HEK293 (cell line): Measurements from ENCODE around the gene HIPK1.

ENCODE experiments used
- CTCF ChIP-seq: fragments of 450-650 bp; formaldehyde crosslinking; IDR thresholded peaks from 2 replicates; pipeline ENCODE4 v1.5.1; 2016; ENCODE audit warnings: missing biosample characterization, missing genetic modification characterization
- FEZF1 ChIP-seq: fragments of 450-650 bp; formaldehyde crosslinking; IDR thresholded peaks from 2 replicates; pipeline ENCODE4 v1.5.1; 2016; ENCODE audit warnings: missing biosample characterization, missing genetic modification characterization
- GFI1B ChIP-seq: fragments of 450-650 bp; formaldehyde crosslinking; IDR thresholded peaks from 2 replicates; pipeline ENCODE4 v1.5.1; 2016; ENCODE audit warnings: missing biosample characterization, missing genetic modification characterization
- ZBTB21 ChIP-seq: fragments of 450-650 bp; formaldehyde crosslinking; IDR thresholded peaks from 2 replicates; pipeline ENCODE4 v1.5.1; 2017; ENCODE audit warnings: missing biosample characterization, missing genetic modification characterization
- ZFP37 ChIP-seq: fragments of 450-650 bp; formaldehyde crosslinking; IDR thresholded peaks from 2 replicates; pipeline ENCODE4 v1.5.1; 2016; ENCODE audit warnings: missing biosample characterization, missing genetic modification characterization
- ZNF24 ChIP-seq: fragments of 450-650 bp; formaldehyde crosslinking; IDR thresholded peaks from 2 replicates; pipeline ENCODE4 v1.5.1; 2016; ENCODE audit warnings: missing biosample characterization, missing genetic modification characterization
- ZNF518A ChIP-seq: fragments of 450-650 bp; formaldehyde crosslinking; conservative IDR thresholded peaks from 2 replicates; pipeline ENCODE4 v1.5.1; 2016; ENCODE audit warnings: low read depth, missing biosample characterization, missing genetic modification characterization
- ZNF785 ChIP-seq: fragments of 450-650 bp; formaldehyde crosslinking; IDR thresholded peaks from 2 replicates; pipeline ENCODE4 v1.5.1; 2016; ENCODE audit warnings: missing biosample characterization, missing genetic modification characterization
- ZNF830 ChIP-seq: fragments of 450-650 bp; IDR thresholded peaks from 2 replicates; pipeline ENCODE4 v1.5.0; 2018; ENCODE audit warnings: missing biosample characterization, missing genetic modification characterization, low read depth, mild to moderate bottlenecking, moderate library complexity
- TF ChIP-seq, protein P1 (sequence below): fragments of 450-650 bp; formaldehyde crosslinking; IDR thresholded peaks from 2 replicates; pipeline ENCODE4 v1.5.1; 2016; ENCODE audit warnings: missing biosample characterization, missing genetic modification characterization

GRCh38 chr1:113891631-113892220 is 37.4 kb upstream of the HIPK1 start:
- TF ChIP-seq ZNF785 (tag by site-specific recombination): no peak
- TF ChIP-seq ZBTB21: no peak
- TF ChIP-seq GFI1B (tag by site-specific recombination): no peak
- TF ChIP-seq CTCF (tag by site-specific recombination): no peak
- no peak for TF ChIP-seq ZFP37 (tag by site-specific recombination)
- no peak for TF ChIP-seq ZNF518A (tag by site-specific recombination)
- TF ChIP-seq, protein P1, sequence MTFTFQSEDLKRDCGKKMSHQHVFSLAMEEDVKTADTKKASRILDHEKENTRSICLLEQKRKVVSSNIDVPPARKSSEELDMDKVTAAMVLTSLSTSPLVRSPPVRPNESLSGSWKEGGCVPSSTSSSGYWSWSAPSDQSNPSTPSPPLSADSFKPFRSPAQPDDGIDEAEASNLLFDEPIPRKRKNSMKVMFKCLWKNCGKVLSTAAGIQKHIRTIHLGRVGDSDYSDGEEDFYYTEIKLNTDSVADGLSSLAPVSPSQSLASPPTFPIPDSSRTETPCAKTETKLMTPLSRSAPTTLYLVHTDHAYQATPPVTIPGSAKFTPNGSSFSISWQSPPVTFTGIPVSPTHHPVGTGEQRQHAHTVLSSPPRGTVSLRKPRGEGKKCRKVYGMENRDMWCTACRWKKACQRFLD (tag by site-specific recombination): no peak
- no peak for TF ChIP-seq ZNF24 (tag by site-specific recombination)
- TF ChIP-seq ZNF830 (tag by site-specific recombination): no peak
- no peak for TF ChIP-seq FEZF1 (tag by site-specific recombination)
